RWPE2 (cell line): Measurements from ENCODE around the gene PALD1.

Experiments
- ATAC-seq: fragments of 200-7000 bp; cut with Tn5 transposase; 3 replicates; pipeline ENCODE4 v1.9.1; 2021; ENCODE audit warnings: low read depth
- DNase-seq: peaks from one replicate; pipeline ENCODE4 v3.0.0-alpha.2; 2020; ENCODE audit warnings: low spot score
- H3K27ac ChIP-seq: fragments of 450-650 bp; 2 replicates; pipeline ENCODE4 v1.5.1; 2017; ENCODE audit warnings: mild to moderate bottlenecking; ENCODE audit not compliant: poor library complexity, severe bottlenecking
- H3K27me3 ChIP-seq: fragments of 250-450 bp; sonication (Bioruptor Pico); 2 replicates; pipeline ENCODE4 v1.5.1; 2021; ENCODE audit warnings: mild to moderate bottlenecking, moderate library complexity; ENCODE audit not compliant: insufficient read depth, poor library complexity, severe bottlenecking
- H3K36me3 ChIP-seq: fragments of 250-450 bp; sonication (Bioruptor Pico); 2 replicates; pipeline ENCODE4 v1.5.1; 2020; ENCODE audit warnings: low read depth, mild to moderate bottlenecking, moderate library complexity
- H3K4me1 ChIP-seq: fragments of 250-450 bp; sonication (Bioruptor Pico); 2 replicates; pipeline ENCODE4 v1.5.1; 2021; ENCODE audit warnings: mild to moderate bottlenecking, moderate library complexity; ENCODE audit not compliant: insufficient read depth, poor library complexity, severe bottlenecking
- H3K4me3 ChIP-seq: fragments of 250-450 bp; sonication (Bioruptor Pico); 2 replicates; pipeline ENCODE4 v1.5.1; 2021; ENCODE audit warnings: mild to moderate bottlenecking, moderate library complexity; ENCODE audit not compliant: severe bottlenecking
- H3K9me3 ChIP-seq: fragments of 250-450 bp; sonication (Bioruptor Pico); 2 replicates; pipeline ENCODE4 v1.5.1; 2021; ENCODE audit warnings: mild to moderate bottlenecking, moderate library complexity; ENCODE audit not compliant: severe bottlenecking
- CTCF ChIP-seq: fragments of 450-650 bp; IDR thresholded peaks from one replicate; pipeline ENCODE4 v1.5.1; 2017; ENCODE audit warnings: mild to moderate bottlenecking, moderate library complexity; ENCODE audit not compliant: poor library complexity, severe bottlenecking

Gene PALD1

DNA sequence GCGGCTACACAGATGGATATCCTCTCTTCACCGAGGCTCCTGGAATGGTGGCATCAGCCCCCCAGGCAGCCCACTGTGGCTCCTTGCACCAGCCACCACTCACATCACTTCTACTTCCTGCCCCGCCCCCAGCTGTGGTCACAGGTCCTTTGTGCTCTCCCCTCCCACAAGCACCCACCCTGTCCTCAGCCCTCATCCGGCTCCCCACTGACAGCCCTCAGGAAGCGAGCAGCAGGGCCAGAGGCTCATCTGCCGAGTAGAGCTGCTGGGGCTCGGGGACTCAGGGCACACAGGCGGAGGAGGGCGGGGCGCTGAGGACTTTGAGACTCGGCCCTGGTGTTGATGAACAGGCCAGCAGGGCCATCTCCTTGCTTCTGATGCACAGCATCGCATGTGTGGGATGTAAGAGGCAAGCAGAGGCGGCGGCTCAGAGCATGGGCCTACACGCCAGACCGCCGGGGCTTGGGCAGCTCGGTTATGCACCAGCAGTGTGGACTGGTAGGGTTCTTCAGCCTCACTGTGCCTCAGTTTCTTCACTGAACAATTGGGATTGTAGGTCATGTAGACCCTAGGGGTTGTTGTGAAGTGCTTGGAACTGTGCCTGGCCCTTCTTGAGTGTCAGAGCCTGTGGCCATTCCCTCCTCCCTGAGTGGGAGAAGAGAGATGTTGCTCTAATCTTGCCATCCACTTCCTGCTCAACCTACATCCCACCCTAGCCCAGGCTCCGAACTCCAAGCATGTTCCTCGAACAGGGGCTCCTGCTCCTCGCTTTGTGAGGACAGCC is 124.3 kb downstream of the PALD1 start, which contains the start of gene PRF1:
PRF1 (minus strand) TSS at position 77 of the 784 bp plus-strand sequence. CDS start 1,839 bp downstream, outside the sequence.
- Histone ChIP-seq H3K9me3 (no peaks in the 10 kb centered on the region), H3K4me3 (no peak within 1 kb of the TSS), H3K27ac (no peak within 1 kb of the TSS), H3K4me1 (no peaks in the 10 kb centered on the region), H3K36me3 (no peaks in the 10 kb centered on the region), H3K27me3 (no peaks in the 10 kb centered on the region)
- DNase-seq (no peak), ATAC-seq (no peak)
- TF ChIP-seq CTCF = no peak

DNA sequence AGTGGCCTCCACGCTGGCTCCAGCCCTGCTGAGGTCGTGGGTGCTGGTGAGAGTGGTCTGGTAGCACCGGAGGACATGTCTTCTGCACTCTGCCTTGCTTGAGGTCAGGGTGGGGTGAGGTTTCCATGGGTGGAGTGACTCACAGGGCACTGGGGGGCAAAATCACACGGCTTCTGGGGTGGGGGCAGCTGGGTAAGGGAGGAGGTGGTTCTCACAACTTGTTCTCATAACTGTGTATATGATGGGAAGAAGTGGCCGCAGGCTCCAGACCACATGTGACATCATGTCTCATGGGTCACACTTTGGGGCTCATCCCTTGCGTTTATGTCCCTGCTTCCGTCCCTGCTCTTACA is 124.9 kb downstream of the PALD1 start:
- H3K36me3 ChIP-seq = no peaks in the 10 kb centered on the region
- no peak for DNase-seq
- H3K27me3 ChIP-seq = no peaks in the 10 kb centered on the region
- ATAC-seq = no peak
- H3K4me3 ChIP-seq = no peak overlapping the region
- no peaks in the 10 kb centered on the region for H3K4me1 ChIP-seq
- TF ChIP-seq CTCF = no peak
- H3K9me3 ChIP-seq = no peaks in the 10 kb centered on the region
- H3K27ac ChIP-seq = no peak overlapping the region

DNA sequence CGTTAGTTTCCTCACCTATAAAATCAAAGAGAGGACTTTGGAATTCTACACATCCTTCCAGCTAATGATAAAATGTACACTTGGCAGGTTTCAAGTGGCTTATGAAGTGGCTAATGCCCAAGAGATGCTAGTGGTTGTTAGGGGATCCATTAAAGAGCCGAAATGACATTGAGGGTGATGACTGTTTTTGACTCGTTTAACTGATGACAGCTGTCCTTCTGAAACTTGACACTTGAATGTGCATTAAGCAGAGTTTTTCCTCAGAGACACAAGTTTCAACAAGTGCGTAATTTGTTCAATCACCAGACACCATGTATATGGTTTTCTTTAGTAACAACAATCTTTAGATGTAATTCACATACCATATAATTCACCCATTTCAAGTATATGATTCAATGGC is 125.5 kb downstream of the PALD1 start:
- H3K4me1 ChIP-seq = no peaks in the 10 kb centered on the region
- no peaks in the 10 kb centered on the region for H3K27me3 ChIP-seq
- DNase-seq (no peak), ATAC-seq (no peak)
- no peak overlapping the region for H3K27ac ChIP-seq
- H3K4me3 ChIP-seq = no peak overlapping the region
- H3K9me3 ChIP-seq = no peaks in the 10 kb centered on the region
- no peak for TF ChIP-seq CTCF
- H3K36me3 ChIP-seq = no peaks in the 10 kb centered on the region

DNA sequence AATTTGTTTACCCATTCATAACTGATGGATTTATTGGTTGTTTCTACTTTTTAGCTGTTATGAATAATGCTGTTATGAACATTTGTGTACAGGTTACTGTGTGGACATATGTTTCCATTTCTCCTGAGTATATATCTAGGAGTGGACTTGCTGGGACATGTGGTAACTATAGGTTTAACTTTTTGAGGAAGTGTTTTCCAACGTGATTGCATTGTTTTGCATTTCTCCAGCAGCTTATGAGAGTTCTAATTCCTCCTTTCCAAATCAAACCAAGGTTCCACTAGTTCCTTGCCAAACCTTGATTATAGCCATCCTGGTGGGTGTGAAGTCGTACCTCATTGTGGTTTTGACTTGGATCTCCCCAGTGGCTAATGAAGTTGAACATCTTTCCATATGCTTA is 126.6 kb downstream of the PALD1 start:
- Histone ChIP-seq H3K4me1 (no peaks in the 10 kb centered on the region), H3K27me3 (no peaks in the 10 kb centered on the region), H3K27ac (no peak overlapping the region), H3K9me3 (no peaks in the 10 kb centered on the region), H3K4me3 (no peak overlapping the region), H3K36me3 (no peaks in the 10 kb centered on the region)
- ATAC-seq (no peak), DNase-seq (no peak)
- no peak for TF ChIP-seq CTCF

DNA sequence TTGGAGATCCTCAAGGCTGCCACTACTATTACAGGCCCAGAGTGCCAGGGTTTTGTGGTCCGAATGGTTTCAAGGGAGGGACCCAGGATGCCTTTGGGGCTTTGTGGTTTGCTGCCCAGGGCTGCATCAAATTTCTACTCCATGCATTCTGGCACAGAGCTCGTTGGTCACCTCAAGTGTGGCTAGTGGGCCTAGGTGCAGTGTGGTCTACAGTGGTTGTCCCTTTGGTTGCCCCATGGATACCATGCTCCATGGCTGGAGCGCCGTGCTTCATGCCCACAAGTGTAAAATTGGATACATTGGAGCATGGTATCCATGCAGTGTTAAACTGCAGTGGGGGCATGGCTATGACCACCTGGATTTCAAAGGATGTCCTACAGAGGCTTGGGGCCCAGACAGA is 129.4 kb downstream of the PALD1 start:
- DNase-seq (no peak), ATAC-seq (no peak)
- no peak overlapping the region for H3K4me3 ChIP-seq
- no peak for TF ChIP-seq CTCF
- H3K9me3 ChIP-seq = no peaks in the 10 kb centered on the region
- no peak overlapping the region for H3K27ac ChIP-seq
- no peaks in the 10 kb centered on the region for H3K27me3 ChIP-seq
- H3K4me1 ChIP-seq = no peaks in the 10 kb centered on the region
- no peaks in the 10 kb centered on the region for H3K36me3 ChIP-seq
